Epithelial cell of proximal tubule (primary cell): ENCODE data around the gene UMAD1. TPM values are rescaled to one million over a fixed set of nuclear protein-coding genes. Genes with fewer than 3 reads are reported as not detected.

Experiments
- DNase-seq: peaks from one replicate; pipeline ENCODE4 v3.0.0-alpha.2; 2011; ENCODE audit warnings: low read depth
- H3K4me3 ChIP-seq: 2 replicates; pipeline ENCODE4 v1.5.1; 2011; ENCODE audit warnings: low read depth, mild to moderate bottlenecking, low read length
- total RNA-seq: library from RNA; depleted of rRNA; stranded (reverse); fragments of >200 nt; gene quantifications from 2 replicates; pipeline ENCODE4 v1.2.3, GENCODE V29; 2015
- TF ChIP-seq, protein P1 (sequence below): conservative IDR thresholded peaks from 2 replicates; pipeline ENCODE4 v1.5.1; 2012; ENCODE audit warnings: low read depth, mild to moderate bottlenecking, low read length

The UMAD1 gene
- total RNA-seq, 1 donor from 2014 or later: 9.7 TPM

DNA sequence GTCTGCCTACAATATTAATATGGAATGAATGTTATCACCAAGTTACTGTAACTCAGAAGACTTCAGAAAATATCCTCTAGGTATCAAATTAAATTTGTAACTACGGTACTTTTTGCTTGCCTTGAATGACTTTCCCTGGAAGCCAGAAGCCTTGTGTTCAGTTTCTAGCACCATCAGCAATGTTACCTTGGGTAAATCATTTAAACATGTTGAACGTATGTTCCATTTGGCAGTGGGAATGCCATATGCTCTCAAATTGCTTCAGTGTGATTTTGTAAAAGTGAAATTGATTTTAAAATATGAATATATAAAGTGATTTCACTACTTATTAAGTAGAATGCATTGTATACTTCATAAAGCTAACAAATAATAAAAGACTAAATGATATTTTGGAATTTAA is 66.7 kb downstream of the UMAD1 start:
- TF ChIP-seq, protein P1, sequence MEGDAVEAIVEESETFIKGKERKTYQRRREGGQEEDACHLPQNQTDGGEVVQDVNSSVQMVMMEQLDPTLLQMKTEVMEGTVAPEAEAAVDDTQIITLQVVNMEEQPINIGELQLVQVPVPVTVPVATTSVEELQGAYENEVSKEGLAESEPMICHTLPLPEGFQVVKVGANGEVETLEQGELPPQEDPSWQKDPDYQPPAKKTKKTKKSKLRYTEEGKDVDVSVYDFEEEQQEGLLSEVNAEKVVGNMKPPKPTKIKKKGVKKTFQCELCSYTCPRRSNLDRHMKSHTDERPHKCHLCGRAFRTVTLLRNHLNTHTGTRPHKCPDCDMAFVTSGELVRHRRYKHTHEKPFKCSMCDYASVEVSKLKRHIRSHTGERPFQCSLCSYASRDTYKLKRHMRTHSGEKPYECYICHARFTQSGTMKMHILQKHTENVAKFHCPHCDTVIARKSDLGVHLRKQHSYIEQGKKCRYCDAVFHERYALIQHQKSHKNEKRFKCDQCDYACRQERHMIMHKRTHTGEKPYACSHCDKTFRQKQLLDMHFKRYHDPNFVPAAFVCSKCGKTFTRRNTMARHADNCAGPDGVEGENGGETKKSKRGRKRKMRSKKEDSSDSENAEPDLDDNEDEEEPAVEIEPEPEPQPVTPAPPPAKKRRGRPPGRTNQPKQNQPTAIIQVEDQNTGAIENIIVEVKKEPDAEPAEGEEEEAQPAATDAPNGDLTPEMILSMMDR: no peak
- DNase-seq: no peak
- no peak overlapping the region for H3K4me3 ChIP-seq

DNA sequence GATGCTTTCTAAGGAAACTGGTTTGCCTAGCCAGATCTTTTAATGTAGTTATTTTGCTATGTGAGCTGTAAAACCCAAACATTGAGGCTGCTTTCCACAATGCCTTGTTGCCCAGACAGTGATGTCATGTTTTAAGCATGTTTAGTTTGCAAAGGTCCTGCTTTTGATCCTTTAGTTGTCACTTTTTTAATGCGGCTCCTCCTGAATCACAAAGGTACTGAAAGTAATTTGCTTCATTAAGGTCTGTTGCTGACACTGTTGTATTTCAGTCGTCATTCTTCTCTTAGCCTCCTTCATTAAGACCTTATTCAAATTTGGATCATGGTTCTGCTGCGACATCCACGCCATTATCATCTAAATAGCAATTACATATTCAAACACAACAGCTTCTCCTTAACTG is 67.3 kb downstream of the UMAD1 start:
- TF ChIP-seq, protein P1: no peak
- no peak for DNase-seq

DNA sequence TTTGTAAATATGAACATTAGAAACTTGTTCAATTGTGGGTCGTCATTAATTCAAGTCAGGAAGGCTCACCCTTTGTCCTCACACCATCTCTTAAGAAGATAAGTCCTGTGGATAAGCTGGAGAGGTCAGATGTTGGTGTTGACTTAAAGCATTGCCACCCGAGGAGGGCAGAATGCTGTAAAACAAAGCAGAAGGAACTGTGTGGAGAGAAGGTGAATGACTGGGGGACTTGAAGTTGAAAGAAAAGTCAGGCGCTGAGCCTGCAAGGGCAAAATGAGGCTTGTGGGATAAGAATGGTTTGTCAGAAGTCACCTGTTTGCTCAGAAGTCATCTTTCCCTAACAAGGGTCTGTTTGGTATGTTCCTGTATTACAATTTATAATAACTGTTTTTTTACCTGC is 68.7 kb downstream of the UMAD1 start:
- DNase-seq: no peak
- TF ChIP-seq, protein P1: no peak
- no peak overlapping the region for H3K4me3 ChIP-seq

More for the DNA sequence above, 67.3 kb downstream of the UMAD1 start:
- H3K4me3 ChIP-seq: no peak overlapping the region

DNA sequence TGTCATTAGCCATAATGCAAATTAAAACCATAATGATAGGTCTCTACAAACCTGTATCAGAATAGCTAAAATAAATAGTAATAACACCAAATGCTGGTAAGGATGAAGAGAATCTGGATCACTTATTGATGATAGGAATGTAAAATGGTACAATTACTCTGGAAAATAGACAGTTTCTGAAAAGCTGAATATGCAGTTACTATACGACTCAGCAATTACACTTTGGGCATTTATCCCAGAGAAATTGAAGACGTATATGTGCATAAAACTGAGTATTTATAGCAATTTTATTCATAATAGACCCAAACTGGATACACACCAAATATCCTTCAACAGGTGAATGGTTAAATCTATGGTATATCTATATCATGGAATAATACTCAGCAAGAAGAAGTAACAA is 69.9 kb downstream of the UMAD1 start:
- no peak for DNase-seq

DNA sequence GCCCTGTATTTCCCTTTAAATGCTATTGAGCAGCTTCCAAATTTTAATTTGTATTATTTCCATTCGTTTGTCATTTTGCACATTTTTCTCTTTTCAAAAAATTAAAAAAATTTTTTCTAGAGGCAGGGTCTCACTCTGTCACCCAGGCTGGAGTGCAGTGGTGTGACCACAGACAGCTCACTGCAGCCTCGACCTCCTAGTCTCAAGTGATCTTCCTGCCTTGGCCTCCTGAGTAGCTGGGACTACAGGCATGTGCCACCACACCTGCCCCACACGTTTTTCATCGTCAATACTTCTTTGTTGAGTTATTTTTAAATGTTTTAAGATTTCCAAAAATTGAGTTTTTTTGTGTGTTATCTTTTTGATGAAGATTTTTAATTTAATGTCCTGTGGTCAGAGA is 73.2 kb downstream of the UMAD1 start:
- TF ChIP-seq, protein P1: no peak
- DNase-seq: no peak
- H3K4me3 ChIP-seq: no peak overlapping the region

More for the DNA sequence above, 69.9 kb downstream of the UMAD1 start:
- TF ChIP-seq, protein P1: no peak
- no peak overlapping the region for H3K4me3 ChIP-seq

DNA sequence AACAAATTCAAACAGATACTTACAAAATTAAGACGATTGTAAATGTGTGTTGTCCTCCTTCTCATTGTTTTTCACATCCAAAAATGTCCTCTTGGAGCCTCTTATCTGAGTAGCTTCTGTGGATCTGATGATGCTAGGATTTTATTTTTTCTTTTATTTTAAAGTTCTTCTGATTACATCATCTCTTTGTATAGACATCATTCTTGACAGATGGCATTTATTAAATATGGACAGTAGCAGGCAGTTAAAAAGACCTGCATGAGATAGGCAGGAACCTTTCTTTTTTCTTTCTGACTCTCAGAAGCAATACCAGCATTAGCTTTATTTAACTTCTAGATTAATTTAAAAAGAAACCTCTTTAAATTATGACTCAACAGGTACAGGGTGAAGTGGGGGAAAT is 77.9 kb downstream of the UMAD1 start, which contains the start of gene RPA3:
RPA3 (minus strand) TSS at position 116 of the 400 bp plus-strand sequence. CDS start 78,189 bp downstream, outside the sequence.
- H3K4me3 ChIP-seq: no peak within 1 kb of the TSS

DNA sequence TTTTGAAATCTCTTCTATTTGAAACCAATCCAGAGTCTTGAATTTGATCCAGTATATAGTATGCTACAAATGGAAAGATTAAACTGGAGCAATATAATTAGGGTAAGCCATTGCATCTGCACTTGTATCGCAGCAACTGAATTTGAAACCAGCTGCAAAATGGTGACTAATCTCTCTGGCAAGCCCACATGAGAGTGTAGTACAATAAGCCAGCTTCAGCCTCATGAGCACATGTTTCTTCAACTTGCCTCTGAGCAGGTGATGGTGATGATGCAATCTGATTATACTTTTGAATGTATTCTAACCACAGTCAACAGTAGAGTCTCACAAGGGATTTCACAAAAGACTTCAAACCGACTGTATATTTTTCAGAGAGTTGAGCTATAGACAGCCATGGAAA is 78.7 kb downstream of the UMAD1 start:
- DNase-seq: peak; percentile 82
- TF ChIP-seq, protein P1: no peak
- no peak overlapping the region for H3K4me3 ChIP-seq

More for the DNA sequence above, 77.9 kb downstream of the UMAD1 start, which contains the start of gene RPA3:
- TF ChIP-seq, protein P1: no peak
- DNase-seq: no peak
